ENCODE data around the gene RAB31.

GRCh38 chr18:9828506-9829396 is 120.7 kb downstream of the RAB31 start:
- TF ChIP-seq, protein P1, sequence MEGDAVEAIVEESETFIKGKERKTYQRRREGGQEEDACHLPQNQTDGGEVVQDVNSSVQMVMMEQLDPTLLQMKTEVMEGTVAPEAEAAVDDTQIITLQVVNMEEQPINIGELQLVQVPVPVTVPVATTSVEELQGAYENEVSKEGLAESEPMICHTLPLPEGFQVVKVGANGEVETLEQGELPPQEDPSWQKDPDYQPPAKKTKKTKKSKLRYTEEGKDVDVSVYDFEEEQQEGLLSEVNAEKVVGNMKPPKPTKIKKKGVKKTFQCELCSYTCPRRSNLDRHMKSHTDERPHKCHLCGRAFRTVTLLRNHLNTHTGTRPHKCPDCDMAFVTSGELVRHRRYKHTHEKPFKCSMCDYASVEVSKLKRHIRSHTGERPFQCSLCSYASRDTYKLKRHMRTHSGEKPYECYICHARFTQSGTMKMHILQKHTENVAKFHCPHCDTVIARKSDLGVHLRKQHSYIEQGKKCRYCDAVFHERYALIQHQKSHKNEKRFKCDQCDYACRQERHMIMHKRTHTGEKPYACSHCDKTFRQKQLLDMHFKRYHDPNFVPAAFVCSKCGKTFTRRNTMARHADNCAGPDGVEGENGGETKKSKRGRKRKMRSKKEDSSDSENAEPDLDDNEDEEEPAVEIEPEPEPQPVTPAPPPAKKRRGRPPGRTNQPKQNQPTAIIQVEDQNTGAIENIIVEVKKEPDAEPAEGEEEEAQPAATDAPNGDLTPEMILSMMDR (IDR thresholded peaks at IDR 0.05), result no peak
- TF ChIP-seq POLR2A (IDR thresholded peaks at IDR 0.05), result no peak

Measured in testis (tissue), 2 donors.